GM18508 (cell line): ENCODE measurements around the gene PLPPR1.
A peak's percentile ranks its signal among the peaks of the same experiment; 100 is the strongest.
"Not testable (repeated sequence)": the region's sequence is repeated elsewhere in the genome, so short reads cannot be mapped to it uniquely, and the experiment has no call there.

Experiments used
- ATAC-seq: cut with Tn5 transposase; IDR thresholded peaks from one replicate; pipeline ENCODE4 v1.9.1; 2021; ENCODE audit warnings: moderate number of reproducible peaks; ENCODE audit not compliant: insufficient read depth, unreplicated experiment

The PLPPR1 gene

GRCh38 chr9:101117161-101117560 is 88.6 kb downstream of the PLPPR1 start:
- ATAC-seq: no peak

- peak; percentile 75 for ATAC-seq
Observed at GRCh38 chr9:101119206-101119819, 90.8 kb downstream of the PLPPR1 start.

GRCh38 chr9:101121836-101122399 is 93.4 kb downstream of the PLPPR1 start:
- ATAC-seq: no peak

- ATAC-seq: peak; percentile 88
Observed at GRCh38 chr9:101126556-101126955, 98.0 kb downstream of the PLPPR1 start.

- not testable (repeated sequence) for ATAC-seq
Observed at GRCh38 chr9:101127369-101127768, 98.8 kb downstream of the PLPPR1 start.

- no peak for ATAC-seq
Observed at GRCh38 chr9:101128623-101129022, 100.1 kb downstream of the PLPPR1 start.

- no peak for ATAC-seq
Observed at GRCh38 chr9:101130054-101130453, 101.5 kb downstream of the PLPPR1 start.

GRCh38 chr9:101131326-101131725 is 102.8 kb downstream of the PLPPR1 start:
- ATAC-seq: no peak

GRCh38 chr9:101132801-101133200 is 104.3 kb downstream of the PLPPR1 start:
- ATAC-seq: no peak

GRCh38 chr9:101138509-101138908 is 110.0 kb downstream of the PLPPR1 start:
- ATAC-seq: no peak

- no peak for ATAC-seq
Observed at GRCh38 chr9:101139082-101139481, 110.6 kb downstream of the PLPPR1 start.

- ATAC-seq: no peak
Observed at GRCh38 chr9:101140764-101141163, 112.2 kb downstream of the PLPPR1 start.

- ATAC-seq: no peak
Observed at GRCh38 chr9:101146508-101146907, 118.0 kb downstream of the PLPPR1 start.

GRCh38 chr9:101148344-101148743 is 119.8 kb downstream of the PLPPR1 start:
- no peak for ATAC-seq

GRCh38 chr9:101158361-101158760 is 129.8 kb downstream of the PLPPR1 start:
- no peak for ATAC-seq

- no peak for ATAC-seq
Observed at GRCh38 chr9:101162231-101162630, 133.7 kb downstream of the PLPPR1 start.

- no peak for ATAC-seq
Observed at GRCh38 chr9:101165131-101165530, 136.6 kb downstream of the PLPPR1 start.

- ATAC-seq: no peak
Observed at GRCh38 chr9:101167490-101168134, 139.1 kb downstream of the PLPPR1 start.

- ATAC-seq: no peak
Observed at GRCh38 chr9:101172616-101173015, 144.1 kb downstream of the PLPPR1 start.

- ATAC-seq: no peak
Observed at GRCh38 chr9:101173907-101174306, 145.4 kb downstream of the PLPPR1 start.

- ATAC-seq: no peak
Observed at GRCh38 chr9:101176384-101176783, 147.9 kb downstream of the PLPPR1 start.

GRCh38 chr9:101184813-101185278 is 156.3 kb downstream of the PLPPR1 start:
- no peak for ATAC-seq
